NCI-H1436 (cell line): ENCODE measurements around the gene ARHGAP20.

Experiments used
- DNase-seq: peaks from one replicate; lab custom pipeline; 2025; lab: John Stamatoyannopoulos, UW

Gene ARHGAP20

DNA sequence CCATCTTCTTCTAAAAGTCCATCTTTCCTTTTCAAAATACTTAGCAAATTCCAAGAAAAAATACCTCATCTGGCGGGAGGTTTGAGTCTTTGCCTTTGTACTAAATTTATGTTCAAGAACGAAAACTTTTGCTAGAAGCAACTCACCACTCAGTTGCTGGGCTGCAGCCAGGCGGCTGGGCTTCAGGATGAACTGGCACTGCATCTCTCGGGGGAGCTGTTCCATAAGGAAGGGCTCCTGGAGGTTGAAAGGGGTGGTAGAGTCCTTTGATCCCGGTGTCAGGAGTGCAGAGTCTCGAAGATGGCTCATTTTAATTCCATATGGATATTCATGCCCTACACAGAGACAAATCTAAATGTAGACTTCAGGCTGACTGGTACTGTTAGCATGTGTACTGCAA lies 105.8 kb downstream of the ARHGAP20 start:
- DNase-seq, result no peak

- no peak for DNase-seq
Observed at GRCh38 chr11:110601936-110602335, 110.3 kb downstream of the ARHGAP20 start.

- DNase-seq, result no peak
Observed at GRCh38 chr11:110600322-110600721, 111.9 kb downstream of the ARHGAP20 start.

DNA sequence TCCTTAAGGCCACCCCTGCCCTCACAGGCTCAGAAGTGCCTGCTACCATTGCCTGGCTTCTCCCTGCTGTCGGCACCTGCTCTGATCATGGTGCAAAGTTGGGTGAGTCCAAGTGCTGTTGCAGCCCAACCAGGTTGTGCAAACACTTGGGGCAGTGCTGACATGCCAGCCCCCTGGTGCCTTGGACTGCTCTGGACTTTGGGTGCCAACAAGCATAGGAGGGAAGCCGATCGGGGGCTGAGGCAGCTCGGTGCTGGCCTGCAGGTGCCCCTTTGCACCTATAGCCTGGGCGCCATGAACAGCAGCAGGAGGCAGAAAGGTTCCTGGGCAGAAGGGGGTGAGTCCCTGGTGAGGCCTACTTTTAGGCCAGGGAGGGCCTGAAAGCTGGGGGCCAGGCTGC lies 113.0 kb downstream of the ARHGAP20 start:
- no peak for DNase-seq

GRCh38 chr11:110598725-110599124 lies 113.5 kb downstream of the ARHGAP20 start:
- DNase-seq, result no peak

DNA sequence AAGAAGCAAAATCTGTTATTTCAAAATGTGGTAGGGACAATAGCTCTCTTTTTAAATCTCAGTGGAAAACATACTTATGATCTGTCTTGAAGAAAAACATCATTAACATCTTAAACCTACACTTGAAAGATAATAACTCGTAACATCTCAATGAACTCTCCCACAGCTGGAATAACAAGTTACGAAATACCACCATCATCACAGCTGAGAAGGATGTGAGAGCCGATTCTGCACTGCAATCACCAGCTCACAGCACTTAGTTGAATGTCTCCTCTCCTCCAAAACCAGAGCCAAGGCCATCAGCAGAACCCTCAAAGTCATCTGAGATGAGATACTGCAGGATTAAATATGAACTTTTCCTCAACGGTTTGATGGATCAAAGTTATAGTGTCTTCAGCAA lies 124.3 kb downstream of the ARHGAP20 start:
- no peak for DNase-seq

DNA sequence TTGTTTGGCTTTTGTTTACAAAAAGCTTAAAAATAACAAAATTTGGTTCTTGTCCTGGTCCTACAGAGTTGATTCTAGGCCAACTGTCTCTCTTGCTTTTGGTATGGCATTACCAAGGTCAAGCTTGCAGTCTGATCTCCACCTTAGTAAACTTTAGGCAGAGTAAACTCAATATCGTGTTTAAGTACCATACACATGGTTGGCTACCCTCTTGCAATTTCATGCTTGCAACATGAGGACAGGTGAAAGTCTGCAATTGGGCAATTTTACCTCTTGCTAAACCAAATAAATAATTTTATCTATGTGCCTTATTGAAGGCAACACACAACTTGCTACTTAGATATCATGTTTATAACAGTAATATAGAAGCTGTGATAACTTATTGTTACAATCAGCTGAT lies 125.1 kb downstream of the ARHGAP20 start:
- DNase-seq, result no peak

GRCh38 chr11:110584150-110584549 lies 128.1 kb downstream of the ARHGAP20 start:
- DNase-seq, result no peak

DNA sequence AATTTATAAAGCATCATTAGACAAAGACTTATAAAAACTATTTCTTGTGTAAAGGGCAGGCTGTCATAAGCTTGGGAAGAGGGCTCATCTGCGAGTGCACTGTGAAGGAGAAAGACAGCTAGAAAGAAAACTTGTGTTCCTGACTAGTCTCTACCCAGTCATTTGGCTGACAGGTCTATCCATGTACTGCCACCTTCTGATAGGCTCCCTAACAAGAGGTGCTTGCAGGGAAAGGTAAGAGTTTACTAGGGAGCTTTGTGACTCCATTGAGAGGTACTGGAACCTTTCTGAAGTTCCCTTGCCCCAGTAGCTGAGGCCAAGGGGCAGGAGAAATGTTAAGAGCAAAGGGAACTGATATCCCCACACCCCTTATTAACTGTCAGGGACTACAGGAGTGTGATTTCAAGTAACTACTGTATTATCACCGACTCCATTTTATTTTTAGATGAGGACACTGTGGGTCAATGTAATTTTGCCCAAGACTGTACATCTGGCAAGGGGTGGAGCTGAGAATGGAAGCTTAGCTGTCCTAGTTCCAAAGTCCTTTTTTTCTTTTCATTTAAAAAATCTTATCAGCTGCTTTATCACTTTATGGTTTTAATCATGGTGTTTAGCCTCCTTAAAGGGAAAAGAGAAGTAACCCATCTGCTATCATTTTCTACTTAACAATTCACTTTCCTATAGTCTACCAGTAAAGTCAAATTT lies 129.4 kb downstream of the ARHGAP20 start:
- no peak for DNase-seq

DNA sequence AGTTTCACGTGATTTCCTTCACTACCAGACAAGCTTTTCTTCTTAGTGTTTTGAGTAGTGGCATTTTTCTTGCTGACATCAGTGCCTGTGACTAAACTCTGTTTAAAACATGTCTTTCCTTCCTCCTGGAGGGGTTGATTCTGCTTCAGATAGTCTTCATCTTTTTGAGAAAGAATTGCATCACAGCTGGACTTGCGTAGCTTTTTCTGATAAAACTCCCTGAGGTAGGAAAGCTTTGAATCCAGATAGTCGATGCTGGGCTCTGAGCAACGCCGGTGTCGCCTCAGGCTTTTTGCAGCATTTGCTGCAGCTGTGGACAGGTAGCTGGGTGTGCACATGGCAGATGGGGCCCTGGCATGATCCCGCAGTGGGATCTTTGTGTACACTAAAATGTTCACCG lies 131.7 kb downstream of the ARHGAP20 start:
- DNase-seq, result no peak

- no peak for DNase-seq
Observed at GRCh38 chr11:110573411-110573810, 138.8 kb downstream of the ARHGAP20 start.

- DNase-seq, result no peak
Observed at GRCh38 chr11:110571081-110571720, 141.0 kb downstream of the ARHGAP20 start.

- no peak for DNase-seq
Observed at GRCh38 chr11:110566577-110566976, 145.7 kb downstream of the ARHGAP20 start.

- no peak for DNase-seq
Observed at GRCh38 chr11:110565357-110566336, 146.6 kb downstream of the ARHGAP20 start.

DNA sequence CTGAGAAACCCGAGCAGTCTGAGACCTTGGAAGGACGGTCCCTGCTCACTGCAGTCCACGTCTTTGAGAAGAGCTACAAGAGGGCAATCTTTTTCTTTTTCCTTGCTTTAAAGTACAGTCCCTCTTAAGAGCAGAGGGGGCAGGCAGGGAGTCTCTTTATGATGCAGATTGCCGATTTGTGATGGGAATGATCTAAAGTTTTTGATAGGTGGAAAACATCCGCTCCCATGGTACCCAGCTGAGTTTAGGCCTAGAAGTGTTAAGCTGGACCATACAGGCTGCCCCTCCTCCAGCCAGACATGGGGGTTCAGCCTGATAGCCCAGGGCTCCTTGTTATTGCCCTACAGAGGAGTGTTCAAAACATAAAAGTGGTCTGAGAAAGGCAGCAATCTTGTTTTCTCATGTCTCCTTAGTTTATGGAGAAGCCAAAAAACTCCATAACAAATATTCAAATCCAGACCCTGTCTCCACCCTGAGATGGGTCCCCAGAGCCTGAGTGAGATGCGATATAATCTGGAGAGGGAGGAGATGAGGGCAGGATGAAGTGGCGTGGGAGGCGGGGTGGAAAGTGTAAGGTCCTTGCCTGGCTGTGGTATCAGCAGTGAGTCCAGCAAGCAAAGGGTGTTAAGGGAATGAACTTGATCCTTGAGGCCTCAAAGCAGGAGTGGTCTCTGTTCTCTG lies 147.4 kb downstream of the ARHGAP20 start:
- no peak for DNase-seq

GRCh38 chr11:110544779-110545178 lies 167.5 kb downstream of the ARHGAP20 start:
- DNase-seq, result no peak

GRCh38 chr11:110538154-110538553 lies 174.1 kb downstream of the ARHGAP20 start:
- no peak for DNase-seq

- DNase-seq, result no peak
Observed at GRCh38 chr11:110530900-110531741, 181.1 kb downstream of the ARHGAP20 start.

GRCh38 chr11:110529043-110529442 lies 183.2 kb downstream of the ARHGAP20 start:
- no peak for DNase-seq

GRCh38 chr11:110527146-110527545 lies 185.1 kb downstream of the ARHGAP20 start:
- no peak for DNase-seq
